Measurements from ENCODE around the gene PACC1. TPM values are rescaled to one million over a fixed set of nuclear protein-coding genes. Genes with fewer than 3 reads are reported as not detected.

The PACC1 gene
- total RNA-seq, 1 experiment from 2014 or later, result 19.5 TPM

DNA sequence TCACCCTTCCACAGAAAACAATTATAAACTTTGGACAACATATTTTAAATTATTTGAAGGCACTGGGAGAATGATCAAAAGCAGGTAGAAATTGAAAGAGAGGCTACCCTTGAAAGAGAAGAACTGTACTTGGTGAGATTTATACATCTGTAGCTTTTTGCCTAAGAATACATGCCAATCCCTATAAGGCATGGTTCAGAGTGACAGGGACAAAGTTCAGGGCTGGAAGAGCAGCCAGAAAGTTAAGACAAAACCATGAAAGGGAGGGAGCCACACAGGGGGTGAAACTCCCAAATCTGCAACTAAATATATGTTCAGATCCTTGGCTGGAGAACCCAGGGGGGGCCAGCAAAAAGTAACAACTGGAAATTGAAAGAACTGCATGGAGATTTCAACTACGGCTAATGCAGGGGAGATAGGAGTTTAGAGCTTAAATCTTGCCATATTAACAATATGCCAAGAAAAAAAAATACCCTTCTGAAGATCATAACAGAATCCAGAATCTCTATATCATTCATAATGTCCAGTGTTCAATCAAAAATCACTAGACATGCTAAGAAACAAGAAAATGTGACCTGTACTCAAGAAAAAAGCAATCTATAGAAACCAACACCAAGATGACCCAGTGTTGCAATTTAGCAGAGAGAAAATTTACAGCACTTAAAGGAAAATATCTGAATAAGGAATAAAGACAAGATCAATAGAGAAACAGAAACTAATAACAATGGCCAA, 25.5 kb downstream of the PACC1 start:
- Mint-ChIP-seq H3K4me1 (no peaks in the 10 kb centered on the region), H3K27ac (no peak overlapping the region), H3K27me3 (ENCODE audit: low read depth) (no peaks in the 10 kb centered on the region), H3K4me3 (no peak overlapping the region), H3K9me3 (peaks cover 39% of the 10 kb centered on the region), H3K36me3 (peaks cover 84% of the 10 kb centered on the region)
- TF ChIP-seq, protein P1, sequence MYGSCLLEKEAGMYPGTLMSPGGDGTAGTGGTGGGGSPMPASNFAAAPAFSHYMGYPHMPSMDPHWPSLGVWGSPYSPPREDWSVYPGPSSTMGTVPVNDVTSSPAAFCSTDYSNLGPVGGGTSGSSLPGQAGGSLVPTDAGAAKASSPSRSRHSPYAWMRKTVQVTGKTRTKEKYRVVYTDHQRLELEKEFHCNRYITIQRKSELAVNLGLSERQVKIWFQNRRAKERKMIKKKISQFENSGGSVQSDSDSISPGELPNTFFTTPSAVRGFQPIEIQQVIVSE (CRISPR knock-in tag; IDR thresholded peaks at IDR 0.05; ENCODE audit: borderline replicate concordance), result no peak
- TF ChIP-seq ZBTB21 (CRISPR knock-in tag; IDR thresholded peaks at IDR 0.05; ENCODE audit: borderline replicate concordance) (no peak), ZNF416 (CRISPR knock-in tag; IDR thresholded peaks at IDR 0.05) (no peak)
- TF ChIP-seq, protein P2, sequence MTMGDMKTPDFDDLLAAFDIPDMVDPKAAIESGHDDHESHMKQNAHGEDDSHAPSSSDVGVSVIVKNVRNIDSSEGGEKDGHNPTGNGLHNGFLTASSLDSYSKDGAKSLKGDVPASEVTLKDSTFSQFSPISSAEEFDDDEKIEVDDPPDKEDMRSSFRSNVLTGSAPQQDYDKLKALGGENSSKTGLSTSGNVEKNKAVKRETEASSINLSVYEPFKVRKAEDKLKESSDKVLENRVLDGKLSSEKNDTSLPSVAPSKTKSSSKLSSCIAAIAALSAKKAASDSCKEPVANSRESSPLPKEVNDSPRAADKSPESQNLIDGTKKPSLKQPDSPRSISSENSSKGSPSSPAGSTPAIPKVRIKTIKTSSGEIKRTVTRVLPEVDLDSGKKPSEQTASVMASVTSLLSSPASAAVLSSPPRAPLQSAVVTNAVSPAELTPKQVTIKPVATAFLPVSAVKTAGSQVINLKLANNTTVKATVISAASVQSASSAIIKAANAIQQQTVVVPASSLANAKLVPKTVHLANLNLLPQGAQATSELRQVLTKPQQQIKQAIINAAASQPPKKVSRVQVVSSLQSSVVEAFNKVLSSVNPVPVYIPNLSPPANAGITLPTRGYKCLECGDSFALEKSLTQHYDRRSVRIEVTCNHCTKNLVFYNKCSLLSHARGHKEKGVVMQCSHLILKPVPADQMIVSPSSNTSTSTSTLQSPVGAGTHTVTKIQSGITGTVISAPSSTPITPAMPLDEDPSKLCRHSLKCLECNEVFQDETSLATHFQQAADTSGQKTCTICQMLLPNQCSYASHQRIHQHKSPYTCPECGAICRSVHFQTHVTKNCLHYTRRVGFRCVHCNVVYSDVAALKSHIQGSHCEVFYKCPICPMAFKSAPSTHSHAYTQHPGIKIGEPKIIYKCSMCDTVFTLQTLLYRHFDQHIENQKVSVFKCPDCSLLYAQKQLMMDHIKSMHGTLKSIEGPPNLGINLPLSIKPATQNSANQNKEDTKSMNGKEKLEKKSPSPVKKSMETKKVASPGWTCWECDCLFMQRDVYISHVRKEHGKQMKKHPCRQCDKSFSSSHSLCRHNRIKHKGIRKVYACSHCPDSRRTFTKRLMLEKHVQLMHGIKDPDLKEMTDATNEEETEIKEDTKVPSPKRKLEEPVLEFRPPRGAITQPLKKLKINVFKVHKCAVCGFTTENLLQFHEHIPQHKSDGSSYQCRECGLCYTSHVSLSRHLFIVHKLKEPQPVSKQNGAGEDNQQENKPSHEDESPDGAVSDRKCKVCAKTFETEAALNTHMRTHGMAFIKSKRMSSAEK (CRISPR knock-in tag; IDR thresholded peaks at IDR 0.05; ENCODE audit: borderline replicate concordance), result no peak
- no peak for DNase-seq (ENCODE audit: low spot score)
- no peak for ATAC-seq
- POLR2A ChIA-PET, result no interaction called here
- CTCF ChIA-PET, result no interaction called here

DNA sequence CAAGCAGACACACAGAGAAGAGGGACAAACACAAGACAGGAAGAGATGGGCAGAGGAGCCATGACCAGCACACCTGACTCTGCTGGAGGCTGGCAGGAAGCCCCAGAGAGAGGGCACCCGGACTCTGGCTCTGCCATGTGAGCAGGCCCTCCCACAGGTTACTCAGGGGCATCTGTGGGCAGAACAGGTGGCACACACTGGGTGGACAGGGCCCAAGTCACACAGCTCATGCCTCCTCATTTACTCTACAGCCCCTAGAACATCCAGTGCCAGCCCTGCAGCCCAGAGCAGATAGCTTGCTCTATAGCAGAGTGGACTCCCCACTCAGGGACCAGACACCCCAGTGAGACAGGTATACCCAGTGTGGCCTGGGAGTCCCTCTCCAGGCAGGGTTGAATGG, 28.7 kb downstream of the PACC1 start:
- Mint-ChIP-seq H3K27me3 (ENCODE audit: low read depth) (no peaks in the 10 kb centered on the region), H3K4me3 (no peak overlapping the region), H3K27ac (no peak overlapping the region; the same call in 1 of the 2 replicates), H3K9me3 (peaks cover 16% of the 10 kb centered on the region), H3K36me3 (peaks cover 67% of the 10 kb centered on the region), H3K4me1 (peaks cover 3% of the 10 kb centered on the region; the same call in 1 of the 2 replicates)
- ChIA-PET CTCF (interaction anchor here (1.1 kb wide), 1 partner anchor 70 kb away, joined by 3 read pairs; no protein-coding TSS in a partner anchor), POLR2A (no interaction called here)
- DNase-seq (ENCODE audit: low spot score), result no peak
- TF ChIP-seq ETV6 (CRISPR knock-in tag; IDR thresholded peaks at IDR 0.05) (no peak), GRHL2 (CRISPR knock-in tag; IDR thresholded peaks at IDR 0.05; ENCODE audit: insufficient replicate concordance, severe bottlenecking) (no peak), CREM (CRISPR knock-in tag; IDR thresholded peaks at IDR 0.05) (no peak), ZNF423 (CRISPR knock-in tag; IDR thresholded peaks at IDR 0.05) (no peak), FOXK1 (CRISPR knock-in tag; IDR thresholded peaks at IDR 0.05) (no peak), TP53 (CRISPR knock-in tag; IDR thresholded peaks at IDR 0.05) (no peak), FOXP1 (CRISPR knock-in tag; IDR thresholded peaks at IDR 0.05; ENCODE audit: borderline replicate concordance) (no peak), ZNF263 (CRISPR knock-in tag; IDR thresholded peaks at IDR 0.05; ENCODE audit: low read depth) (no peak), RORB (CRISPR knock-in tag; IDR thresholded peaks at IDR 0.05) (no peak), IRF2 (CRISPR knock-in tag; IDR thresholded peaks at IDR 0.05; ENCODE audit: borderline replicate concordance, low read depth) (no peak), TCF7 (CRISPR knock-in tag; IDR thresholded peaks at IDR 0.05; ENCODE audit: low read depth) (no peak)
- TF ChIP-seq, protein P3, sequence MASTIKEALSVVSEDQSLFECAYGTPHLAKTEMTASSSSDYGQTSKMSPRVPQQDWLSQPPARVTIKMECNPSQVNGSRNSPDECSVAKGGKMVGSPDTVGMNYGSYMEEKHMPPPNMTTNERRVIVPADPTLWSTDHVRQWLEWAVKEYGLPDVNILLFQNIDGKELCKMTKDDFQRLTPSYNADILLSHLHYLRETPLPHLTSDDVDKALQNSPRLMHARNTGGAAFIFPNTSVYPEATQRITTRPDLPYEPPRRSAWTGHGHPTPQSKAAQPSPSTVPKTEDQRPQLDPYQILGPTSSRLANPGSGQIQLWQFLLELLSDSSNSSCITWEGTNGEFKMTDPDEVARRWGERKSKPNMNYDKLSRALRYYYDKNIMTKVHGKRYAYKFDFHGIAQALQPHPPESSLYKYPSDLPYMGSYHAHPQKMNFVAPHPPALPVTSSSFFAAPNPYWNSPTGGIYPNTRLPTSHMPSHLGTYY (CRISPR knock-in tag; IDR thresholded peaks at IDR 0.05), result no peak
- TF ChIP-seq, protein P4, sequence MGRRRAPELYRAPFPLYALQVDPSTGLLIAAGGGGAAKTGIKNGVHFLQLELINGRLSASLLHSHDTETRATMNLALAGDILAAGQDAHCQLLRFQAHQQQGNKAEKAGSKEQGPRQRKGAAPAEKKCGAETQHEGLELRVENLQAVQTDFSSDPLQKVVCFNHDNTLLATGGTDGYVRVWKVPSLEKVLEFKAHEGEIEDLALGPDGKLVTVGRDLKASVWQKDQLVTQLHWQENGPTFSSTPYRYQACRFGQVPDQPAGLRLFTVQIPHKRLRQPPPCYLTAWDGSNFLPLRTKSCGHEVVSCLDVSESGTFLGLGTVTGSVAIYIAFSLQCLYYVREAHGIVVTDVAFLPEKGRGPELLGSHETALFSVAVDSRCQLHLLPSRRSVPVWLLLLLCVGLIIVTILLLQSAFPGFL (CRISPR knock-in tag; IDR thresholded peaks at IDR 0.05; ENCODE audit: borderline replicate concordance), result no peak
- TF ChIP-seq, protein P5, sequence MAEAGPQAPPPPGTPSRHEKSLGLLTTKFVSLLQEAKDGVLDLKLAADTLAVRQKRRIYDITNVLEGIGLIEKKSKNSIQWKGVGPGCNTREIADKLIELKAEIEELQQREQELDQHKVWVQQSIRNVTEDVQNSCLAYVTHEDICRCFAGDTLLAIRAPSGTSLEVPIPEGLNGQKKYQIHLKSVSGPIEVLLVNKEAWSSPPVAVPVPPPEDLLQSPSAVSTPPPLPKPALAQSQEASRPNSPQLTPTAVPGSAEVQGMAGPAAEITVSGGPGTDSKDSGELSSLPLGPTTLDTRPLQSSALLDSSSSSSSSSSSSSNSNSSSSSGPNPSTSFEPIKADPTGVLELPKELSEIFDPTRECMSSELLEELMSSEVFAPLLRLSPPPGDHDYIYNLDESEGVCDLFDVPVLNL (CRISPR knock-in tag; IDR thresholded peaks at IDR 0.05; ENCODE audit: borderline replicate concordance, low read depth), result no peak
- TF ChIP-seq, protein P6, sequence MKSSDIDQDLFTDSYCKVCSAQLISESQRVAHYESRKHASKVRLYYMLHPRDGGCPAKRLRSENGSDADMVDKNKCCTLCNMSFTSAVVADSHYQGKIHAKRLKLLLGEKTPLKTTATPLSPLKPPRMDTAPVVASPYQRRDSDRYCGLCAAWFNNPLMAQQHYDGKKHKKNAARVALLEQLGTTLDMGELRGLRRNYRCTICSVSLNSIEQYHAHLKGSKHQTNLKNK (CRISPR knock-in tag; IDR thresholded peaks at IDR 0.05), result no peak
- no peak for ATAC-seq
